ENCODE measurements around the gene ELAVL1.
"Not testable (repeated sequence)": the region's sequence is repeated elsewhere in the genome, so short reads cannot be mapped to it uniquely, and the experiment has no call there.

Gene ELAVL1

DNA sequence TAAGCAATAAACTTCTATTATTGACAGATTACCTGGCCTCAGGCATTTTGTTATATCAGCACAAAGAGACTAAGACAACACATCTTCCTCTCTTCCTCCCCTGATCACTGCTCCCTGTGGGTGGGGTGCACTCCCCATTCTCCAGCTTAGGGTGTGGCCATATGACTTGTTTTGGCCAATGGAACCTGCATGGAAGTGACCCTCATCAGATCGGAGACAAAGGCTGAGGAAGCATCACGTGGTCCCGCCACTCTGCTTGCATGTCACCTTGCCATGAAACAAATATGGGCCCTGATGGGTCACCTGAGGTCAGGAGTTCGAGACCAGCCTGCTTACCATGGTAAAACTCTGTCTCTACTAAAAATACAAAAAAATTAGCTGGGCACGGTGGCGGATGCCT is 33.4 kb upstream of the ELAVL1 start:
- WGBS (ENCODE audit: insufficient coverage, insufficient read length), result no CpG with 5 or more reads among the region's 6 CpGs
- H3K27me3 ChIP-seq (ENCODE audit: control insufficient read depth, insufficient read depth, low read length), result no peaks in the 10 kb centered on the region
- H3K4me3 ChIP-seq (ENCODE audit: low read length), result no peak overlapping the region
- H3K4me1 ChIP-seq (ENCODE audit: control insufficient read depth, insufficient read depth, low read length), result 0 out of 2 replicates have a peak, but pooled peaks cover 2% of the 10 kb centered on the region
- no peak for DNase-seq (ENCODE audit: low read depth, low spot score)
- H3K36me3 ChIP-seq (ENCODE audit: control insufficient read depth, insufficient read depth, low read length), result no peaks in the 10 kb centered on the region
- H3K27ac ChIP-seq (ENCODE audit: low read length), result no peak overlapping the region
- H3K9me3 ChIP-seq (ENCODE audit: control insufficient read depth, insufficient read depth, low read length), result no peaks in the 10 kb centered on the region

GRCh38 chr19:8036434-8037099 is 31.1 kb upstream of the ELAVL1 start:
- WGBS (ENCODE audit: insufficient coverage, insufficient read length), result no CpG with 5 or more reads among the region's 7 CpGs
- H3K4me3 ChIP-seq (ENCODE audit: low read length), result no peak overlapping the region
- 0 out of 2 replicates have a peak, but pooled peaks cover 2% of the 10 kb centered on the region for H3K4me1 ChIP-seq (ENCODE audit: control insufficient read depth, insufficient read depth, low read length)
- DNase-seq (ENCODE audit: low read depth, low spot score), result no peak
- no peaks in the 10 kb centered on the region for H3K27me3 ChIP-seq (ENCODE audit: control insufficient read depth, insufficient read depth, low read length)
- no peak overlapping the region for H3K27ac ChIP-seq (ENCODE audit: low read length)
- no peaks in the 10 kb centered on the region for H3K36me3 ChIP-seq (ENCODE audit: control insufficient read depth, insufficient read depth, low read length)
- no peaks in the 10 kb centered on the region for H3K9me3 ChIP-seq (ENCODE audit: control insufficient read depth, insufficient read depth, low read length)

DNA sequence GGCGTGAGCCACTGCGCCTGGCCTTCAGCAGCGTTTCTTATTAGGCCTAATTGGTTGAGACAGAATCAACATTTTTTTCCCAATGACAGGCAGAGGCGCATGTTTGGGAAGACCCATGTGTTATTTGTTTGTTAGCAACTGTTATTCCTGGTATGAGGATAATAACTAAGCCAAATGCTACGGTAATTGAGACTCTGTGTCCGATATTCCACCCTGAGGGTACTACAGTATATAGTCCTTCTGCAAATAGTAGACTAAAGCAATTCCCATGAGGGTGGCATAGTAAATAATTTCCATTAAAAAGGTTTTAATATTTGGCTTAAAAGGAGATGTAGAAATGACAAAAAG is 28.7 kb upstream of the ELAVL1 start:
- Histone ChIP-seq H3K27ac (ENCODE audit: low read length) (no peak overlapping the region), H3K9me3 (ENCODE audit: control insufficient read depth, insufficient read depth, low read length) (no peaks in the 10 kb centered on the region), H3K27me3 (ENCODE audit: control insufficient read depth, insufficient read depth, low read length) (no peaks in the 10 kb centered on the region), H3K36me3 (ENCODE audit: control insufficient read depth, insufficient read depth, low read length) (no peaks in the 10 kb centered on the region), H3K4me1 (ENCODE audit: control insufficient read depth, insufficient read depth, low read length) (0 out of 2 replicates have a peak, but pooled peaks cover 2% of the 10 kb centered on the region), H3K4me3 (ENCODE audit: low read length) (no peak overlapping the region)
- no CpG with 5 or more reads among the region's 6 CpGs for WGBS (ENCODE audit: insufficient coverage, insufficient read length)
- no peak for DNase-seq (ENCODE audit: low read depth, low spot score)

GRCh38 chr19:8033287-8034177 is 28.1 kb upstream of the ELAVL1 start:
- not testable (repeated sequence) for DNase-seq (ENCODE audit: low read depth, low spot score); H3K36me3 ChIP-seq (ENCODE audit: control insufficient read depth, insufficient read depth, low read length); H3K27ac ChIP-seq (ENCODE audit: low read length); H3K27me3 ChIP-seq (ENCODE audit: control insufficient read depth, insufficient read depth, low read length); H3K9me3 ChIP-seq (ENCODE audit: control insufficient read depth, insufficient read depth, low read length); H3K4me3 ChIP-seq (ENCODE audit: low read length); H3K4me1 ChIP-seq (ENCODE audit: control insufficient read depth, insufficient read depth, low read length)
- no CpG with 5 or more reads among the region's 22 CpGs for WGBS (ENCODE audit: insufficient coverage, insufficient read length)

DNA sequence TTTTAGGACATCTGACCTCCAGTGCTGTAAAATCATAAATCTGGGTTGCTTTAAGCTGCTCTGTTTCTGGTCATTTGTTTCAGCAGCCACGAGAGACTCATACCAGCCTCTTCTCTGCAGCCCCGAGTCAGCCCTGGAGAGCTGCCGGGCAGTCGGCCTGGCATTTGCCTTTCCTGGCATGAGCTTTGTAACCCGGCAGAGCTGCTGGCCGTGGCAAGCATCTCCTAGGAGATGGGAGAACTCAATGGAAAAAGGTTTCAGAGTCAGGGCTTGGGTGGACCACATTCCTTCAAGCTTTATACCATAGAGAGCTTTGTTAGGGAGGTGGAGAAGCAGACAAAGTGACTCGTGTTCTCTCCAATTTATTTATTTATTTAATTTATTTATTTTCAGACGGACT is 25.5 kb upstream of the ELAVL1 start:
- no CpG with 5 or more reads among the region's 8 CpGs for WGBS (ENCODE audit: insufficient coverage, insufficient read length)
- Histone ChIP-seq H3K27ac (ENCODE audit: low read length) (no peak overlapping the region), H3K4me3 (ENCODE audit: low read length) (no peak overlapping the region), H3K27me3 (ENCODE audit: control insufficient read depth, insufficient read depth, low read length) (no peaks in the 10 kb centered on the region), H3K4me1 (ENCODE audit: control insufficient read depth, insufficient read depth, low read length) (peaks cover 4% of the 10 kb centered on the region), H3K36me3 (ENCODE audit: control insufficient read depth, insufficient read depth, low read length) (no peaks in the 10 kb centered on the region), H3K9me3 (ENCODE audit: control insufficient read depth, insufficient read depth, low read length) (no peaks in the 10 kb centered on the region)
- DNase-seq (ENCODE audit: low read depth, low spot score), result no peak

DNA sequence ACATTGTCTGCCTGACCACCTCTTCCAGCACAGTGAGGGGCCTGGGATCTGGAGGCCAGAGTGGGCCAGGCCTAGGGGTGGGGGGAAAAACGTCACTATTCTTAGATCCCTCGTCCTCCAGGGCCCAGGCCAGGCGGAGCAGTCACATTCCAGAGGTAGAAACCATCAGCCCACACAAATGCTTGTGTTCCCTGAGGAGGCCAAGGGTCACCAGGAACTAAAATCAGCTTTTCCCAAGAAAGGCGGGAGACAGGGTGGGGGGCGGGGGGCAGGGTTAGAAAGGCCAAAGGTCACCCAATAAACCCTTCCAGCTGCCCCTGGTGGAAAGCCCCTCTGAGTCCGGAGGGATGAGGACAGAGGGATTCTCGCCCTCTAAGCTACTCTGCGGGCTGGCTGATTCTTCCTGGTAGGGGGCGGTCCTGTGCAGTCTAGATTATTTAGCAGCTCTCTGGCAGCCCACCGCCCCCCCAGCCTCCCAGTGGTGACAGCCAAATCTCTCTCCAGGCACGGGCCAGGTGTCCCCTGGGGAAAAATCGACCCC is 23.6 kb upstream of the ELAVL1 start:
- H3K27me3 ChIP-seq (ENCODE audit: control insufficient read depth, insufficient read depth, low read length), result no peaks in the 10 kb centered on the region
- H3K36me3 ChIP-seq (ENCODE audit: control insufficient read depth, insufficient read depth, low read length), result no peaks in the 10 kb centered on the region
- no CpG with 5 or more reads among the region's 12 CpGs for WGBS (ENCODE audit: insufficient coverage, insufficient read length)
- no peak for DNase-seq (ENCODE audit: low read depth, low spot score)
- H3K4me3 ChIP-seq (ENCODE audit: low read length), result no peak overlapping the region
- H3K9me3 ChIP-seq (ENCODE audit: control insufficient read depth, insufficient read depth, low read length), result no peaks in the 10 kb centered on the region
- H3K27ac ChIP-seq (ENCODE audit: low read length), result no peak overlapping the region
- H3K4me1 ChIP-seq (ENCODE audit: control insufficient read depth, insufficient read depth, low read length), result peaks cover 4% of the 10 kb centered on the region

GRCh38 chr19:8025316-8025715 is 19.9 kb upstream of the ELAVL1 start:
- Histone ChIP-seq H3K36me3 (ENCODE audit: control insufficient read depth, insufficient read depth, low read length) (no peaks in the 10 kb centered on the region), H3K27me3 (ENCODE audit: control insufficient read depth, insufficient read depth, low read length) (no peaks in the 10 kb centered on the region), H3K9me3 (ENCODE audit: control insufficient read depth, insufficient read depth, low read length) (no peaks in the 10 kb centered on the region), H3K4me1 (ENCODE audit: control insufficient read depth, insufficient read depth, low read length) (peaks cover 4% of the 10 kb centered on the region), H3K4me3 (ENCODE audit: low read length) (no peak overlapping the region), H3K27ac (ENCODE audit: low read length) (no peak overlapping the region)
- WGBS (ENCODE audit: insufficient coverage, insufficient read length), result no CpG with 5 or more reads among the region's 5 CpGs
- DNase-seq (ENCODE audit: low read depth, low spot score), result no peak

DNA sequence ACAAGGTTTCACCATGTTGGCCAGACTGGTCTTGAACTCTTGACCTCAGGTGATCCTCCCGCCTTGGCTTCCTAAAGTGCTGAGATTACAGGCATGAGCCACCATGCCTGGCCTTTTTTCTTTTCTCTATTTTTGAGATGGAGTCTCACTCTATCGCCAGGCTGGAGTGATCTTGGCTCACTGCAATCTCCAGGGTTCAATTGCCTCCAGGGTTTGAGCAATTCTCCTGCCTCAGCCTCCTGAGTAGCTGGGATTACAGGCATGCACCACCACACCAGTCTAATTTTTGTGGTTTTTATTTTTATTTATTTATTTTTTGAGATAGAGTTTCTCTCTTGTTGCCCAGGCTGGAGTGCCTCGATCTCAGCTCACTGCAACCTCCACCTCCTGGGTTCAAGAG is 18.8 kb upstream of the ELAVL1 start:
- no CpG with 5 or more reads among the region's 3 CpGs for WGBS (ENCODE audit: insufficient coverage, insufficient read length)
- not testable (repeated sequence) for H3K4me3 ChIP-seq (ENCODE audit: low read length); H3K27me3 ChIP-seq (ENCODE audit: control insufficient read depth, insufficient read depth, low read length); H3K4me1 ChIP-seq (ENCODE audit: control insufficient read depth, insufficient read depth, low read length); DNase-seq (ENCODE audit: low read depth, low spot score); H3K36me3 ChIP-seq (ENCODE audit: control insufficient read depth, insufficient read depth, low read length); H3K27ac ChIP-seq (ENCODE audit: low read length); H3K9me3 ChIP-seq (ENCODE audit: control insufficient read depth, insufficient read depth, low read length)

- no peaks in the 10 kb centered on the region for H3K4me1 ChIP-seq (ENCODE audit: control insufficient read depth, insufficient read depth, low read length)
- no peaks in the 10 kb centered on the region for H3K36me3 ChIP-seq (ENCODE audit: control insufficient read depth, insufficient read depth, low read length)
- no peaks in the 10 kb centered on the region for H3K27me3 ChIP-seq (ENCODE audit: control insufficient read depth, insufficient read depth, low read length)
- WGBS (ENCODE audit: insufficient coverage, insufficient read length), result no CpG with 5 or more reads among the region's 5 CpGs
- H3K4me3 ChIP-seq (ENCODE audit: low read length), result no peak overlapping the region
- H3K27ac ChIP-seq (ENCODE audit: low read length), result no peak overlapping the region
- DNase-seq (ENCODE audit: low read depth, low spot score), result no peak
- no peaks in the 10 kb centered on the region for H3K9me3 ChIP-seq (ENCODE audit: control insufficient read depth, insufficient read depth, low read length)
These were observed 17.9 kb upstream of the ELAVL1 start for GRCh38 chr19:8023371-8023770.

DNA sequence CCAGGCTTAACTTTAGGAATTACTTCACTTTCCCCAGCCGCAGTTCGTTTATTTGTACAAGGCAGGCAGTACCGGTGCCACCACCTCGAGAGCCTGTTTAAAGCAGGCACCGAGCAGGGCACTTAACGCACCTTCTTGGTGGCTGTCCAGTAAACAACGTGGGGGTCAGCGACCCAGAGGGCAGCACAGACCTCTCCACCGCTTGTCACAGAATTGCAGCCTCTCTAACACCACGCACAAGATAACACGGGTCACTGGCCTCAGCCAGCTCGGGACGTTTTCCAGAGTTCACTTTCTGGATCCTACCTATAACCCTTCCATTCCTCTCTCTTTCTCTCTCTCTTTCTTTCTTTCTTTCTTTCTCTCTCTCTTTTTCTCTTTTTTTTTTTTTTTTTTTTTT is 16.8 kb upstream of the ELAVL1 start:
- Histone ChIP-seq H3K9me3 (ENCODE audit: control insufficient read depth, insufficient read depth, low read length) (no peaks in the 10 kb centered on the region), H3K36me3 (ENCODE audit: control insufficient read depth, insufficient read depth, low read length) (no peaks in the 10 kb centered on the region), H3K27ac (ENCODE audit: low read length) (no peak overlapping the region), H3K4me3 (ENCODE audit: low read length) (no peak overlapping the region), H3K4me1 (ENCODE audit: control insufficient read depth, insufficient read depth, low read length) (no peaks in the 10 kb centered on the region), H3K27me3 (ENCODE audit: control insufficient read depth, insufficient read depth, low read length) (no peaks in the 10 kb centered on the region)
- no peak for DNase-seq (ENCODE audit: low read depth, low spot score)
- no CpG with 5 or more reads among the region's 13 CpGs for WGBS (ENCODE audit: insufficient coverage, insufficient read length)
